Measurements from ENCODE around the gene KIRREL2. TPM values are rescaled to one million over a fixed set of nuclear protein-coding genes. Genes with fewer than 3 reads are reported as not detected.
"Not testable (repeated sequence)": the region's sequence is repeated elsewhere in the genome, so short reads cannot be mapped to it uniquely, and the experiment has no call there.

KIRREL2 gene
- total RNA-seq, 2 experiments from 2014 or later = 0.78 to 0.92 TPM

DNA sequence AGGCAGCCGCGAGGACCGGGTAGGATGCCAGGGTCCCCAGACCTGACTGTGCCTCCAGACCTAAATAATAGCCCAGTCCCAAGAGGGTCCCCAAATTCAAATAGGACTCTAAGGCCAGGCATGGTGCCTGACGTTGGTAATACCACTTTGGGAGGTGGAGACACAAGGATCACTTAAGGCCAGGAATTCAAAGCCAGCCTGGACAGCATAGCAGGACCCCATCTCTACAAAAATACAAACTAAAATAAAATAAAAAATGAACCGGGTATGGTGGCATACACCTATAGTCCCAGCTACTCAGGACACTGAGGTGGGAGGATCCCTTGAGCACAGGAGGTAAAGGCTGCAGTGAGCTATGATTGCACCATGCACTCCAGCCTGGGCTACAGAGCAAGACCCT, 6.3 kb downstream of the KIRREL2 start:
- CTCF ChIA-PET = no interaction called here
- Mint-ChIP-seq H3K27ac (no peak overlapping the region), H3K4me1 (ENCODE audit: low read depth) (peaks cover 4% of the 10 kb centered on the region), H3K27me3 (peaks cover 50% of the 10 kb centered on the region), H3K36me3 (no peaks in the 10 kb centered on the region), H3K9me3 (no peaks in the 10 kb centered on the region), H3K4me3 (no peak overlapping the region)
- POLR2A ChIA-PET = interaction anchor here (0.6 kb wide), 1 partner anchor 43 kb away, joined by 3 read pairs; no protein-coding TSS in a partner anchor
- intact Hi-C loops (cut with micrococcal nuclease) = no loop called here
- no peak for DNase-seq

DNA sequence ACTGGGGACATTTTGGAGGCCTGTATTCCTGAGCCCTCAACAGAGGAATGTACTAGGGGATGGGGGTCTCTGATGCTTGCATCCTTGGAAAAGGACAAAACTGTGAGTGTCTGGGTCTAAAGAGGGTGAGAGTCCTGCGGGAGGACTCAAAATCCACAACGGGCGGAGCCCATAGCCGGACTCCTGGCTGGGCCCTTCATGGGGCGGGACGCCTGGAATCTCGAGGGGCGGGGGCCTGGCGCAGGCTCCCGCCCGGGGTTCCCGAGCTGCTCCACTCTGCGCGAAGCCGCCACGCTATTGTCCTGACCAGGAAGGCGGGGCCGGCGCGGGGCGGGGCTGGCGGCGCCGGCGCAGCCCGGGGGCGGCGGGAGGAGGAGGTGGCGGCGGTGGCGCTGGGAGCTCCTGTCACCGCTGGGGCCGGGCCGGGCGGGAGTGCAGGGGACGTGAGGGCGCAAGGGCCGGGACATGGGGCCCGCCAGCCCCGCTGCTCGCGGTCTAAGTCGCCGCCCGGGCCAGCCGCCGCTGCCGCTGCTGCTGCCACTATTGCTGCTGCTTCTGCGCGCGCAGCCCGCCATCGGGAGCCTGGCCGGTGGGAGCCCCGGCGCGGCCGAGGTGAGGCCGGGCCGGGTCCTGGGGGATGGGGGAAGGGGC, 11.6 kb downstream of the KIRREL2 start, which contains the start of gene APLP1:
APLP1 (plus strand) TSS at position 403 of the 651 bp plus-strand sequence; CDS start at position 466, 63 bp downstream.
- CTCF ChIA-PET = interaction anchor here (1.0 to 1.3 kb wide), 2 partner anchors 16 to 63 kb away, joined by 3 to 4 read pairs; no protein-coding TSS in a partner anchor
- Mint-ChIP-seq H3K9me3 (no peaks in the 10 kb centered on the region), H3K27me3 (peaks cover 38% of the 10 kb centered on the region), H3K27ac (no peak within 1 kb of the TSS), H3K4me1 (ENCODE audit: low read depth) (peaks cover 14% of the 10 kb centered on the region), H3K36me3 (no peaks in the 10 kb centered on the region), H3K4me3 (peak within 1 kb of the TSS; percentile 43)
- intact Hi-C loops (cut with micrococcal nuclease) = loop anchor here (5.0 kb wide), 1 partner anchor 176 kb away; no protein-coding TSS in a partner anchor
- POLR2A ChIA-PET = no interaction called here
- DNase-seq = peak; percentile 79

DNA sequence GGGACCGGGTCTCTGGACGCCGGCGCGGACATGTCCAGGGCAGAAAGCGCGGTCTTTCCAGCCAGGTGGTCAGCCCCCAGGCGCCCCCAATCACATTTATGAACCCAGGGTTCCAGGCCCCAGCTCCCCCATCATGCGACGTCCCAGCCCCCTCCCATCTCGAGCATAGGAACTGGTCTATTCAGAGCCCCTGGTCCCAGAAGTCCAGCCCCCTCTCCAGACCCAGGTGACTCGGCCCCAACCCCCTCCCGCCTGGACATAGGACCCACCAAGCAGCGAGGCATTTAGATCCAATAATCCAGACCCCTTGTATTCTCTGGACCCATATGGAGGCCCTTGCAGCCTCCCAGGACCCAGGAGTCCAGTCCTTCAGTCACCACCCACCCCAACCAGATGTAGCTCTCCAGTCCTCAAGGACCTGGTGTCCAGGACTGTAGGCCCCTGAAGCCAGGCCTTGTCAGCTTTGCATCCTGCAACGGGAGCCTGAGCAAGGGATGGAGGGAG, 12.2 kb downstream of the KIRREL2 start:
- ChIA-PET CTCF (interaction anchor here (1.0 to 1.3 kb wide), 3 partner anchors 15 to 62 kb away, joined by 3 to 6 read pairs (median 4); no protein-coding TSS in a partner anchor), POLR2A (interaction anchor here (0.9 kb wide), 1 partner anchor 106 kb away, joined by 4 read pairs; no protein-coding TSS in a partner anchor)
- H3K4me3 Mint-ChIP-seq = peak overlapping the region; percentile 43
- H3K27me3 Mint-ChIP-seq = peaks cover 38% of the 10 kb centered on the region
- H3K4me1 Mint-ChIP-seq (ENCODE audit: low read depth) = peaks cover 14% of the 10 kb centered on the region
- H3K9me3 Mint-ChIP-seq = no peaks in the 10 kb centered on the region
- no peak for DNase-seq
- intact Hi-C loops (cut with micrococcal nuclease) = loop anchor here (5.0 kb wide), 1 partner anchor 177 kb away; no protein-coding TSS in a partner anchor
- no peaks in the 10 kb centered on the region for H3K36me3 Mint-ChIP-seq
- H3K27ac Mint-ChIP-seq = no peak overlapping the region

DNA sequence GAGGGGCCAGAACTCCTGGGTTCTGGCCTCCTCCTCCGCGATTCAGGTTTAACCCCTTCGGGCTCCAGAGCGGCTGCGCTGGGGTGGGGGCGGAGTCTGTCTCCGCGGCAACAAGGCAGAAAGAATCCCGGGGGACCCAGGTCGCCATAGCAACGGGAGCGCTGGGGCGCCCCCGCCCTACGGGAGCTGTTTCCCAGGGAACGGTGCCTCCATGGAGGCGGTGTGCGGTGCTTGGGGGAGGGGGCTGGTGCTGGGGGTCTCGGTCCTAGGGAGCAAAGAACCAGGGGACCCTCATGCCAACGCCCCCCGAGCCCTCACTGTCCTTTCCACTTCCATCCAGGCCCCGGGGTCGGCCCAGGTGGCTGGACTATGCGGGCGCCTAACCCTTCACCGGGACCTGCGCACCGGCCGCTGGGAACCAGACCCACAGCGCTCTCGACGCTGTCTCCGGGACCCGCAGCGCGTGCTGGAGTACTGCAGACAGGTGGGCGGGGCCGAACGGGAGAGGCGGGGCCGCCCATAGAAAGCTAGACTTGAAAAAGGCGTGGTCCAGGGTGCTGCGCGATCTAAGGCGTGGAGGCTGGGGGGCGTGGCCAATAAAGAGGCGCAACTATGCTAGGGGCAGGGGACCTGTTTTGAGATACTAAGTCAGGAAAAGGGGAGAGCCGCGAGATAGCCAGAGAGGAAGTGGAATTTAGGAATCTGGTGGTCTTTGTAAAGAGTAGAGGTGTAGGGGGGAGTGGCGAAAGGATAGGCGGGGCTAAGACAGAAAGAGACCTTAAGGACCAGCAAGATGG, 12.8 kb downstream of the KIRREL2 start:
- no peaks in the 10 kb centered on the region for H3K36me3 Mint-ChIP-seq
- H3K4me1 Mint-ChIP-seq (ENCODE audit: low read depth) = peaks cover 14% of the 10 kb centered on the region
- no peak overlapping the region for H3K27ac Mint-ChIP-seq
- H3K4me3 Mint-ChIP-seq = peak overlapping the region; percentile 64
- ChIA-PET POLR2A (interaction anchor here (0.9 kb wide), 2 partner anchors 107 to 129 kb away, joined by 3 to 4 read pairs; no protein-coding TSS in a partner anchor), CTCF (interaction anchor here (0.6 to 1.2 kb wide), 4 partner anchors 10 to 168 kb away, joined by 3 to 6 read pairs (median 3); no protein-coding TSS in a partner anchor)
- peak; percentile 91 for DNase-seq
- no peaks in the 10 kb centered on the region for H3K9me3 Mint-ChIP-seq
- intact Hi-C loops (cut with micrococcal nuclease) = loop anchor here (5.0 kb wide), 1 partner anchor 177 kb away; no protein-coding TSS in a partner anchor
- peaks cover 38% of the 10 kb centered on the region for H3K27me3 Mint-ChIP-seq

DNA sequence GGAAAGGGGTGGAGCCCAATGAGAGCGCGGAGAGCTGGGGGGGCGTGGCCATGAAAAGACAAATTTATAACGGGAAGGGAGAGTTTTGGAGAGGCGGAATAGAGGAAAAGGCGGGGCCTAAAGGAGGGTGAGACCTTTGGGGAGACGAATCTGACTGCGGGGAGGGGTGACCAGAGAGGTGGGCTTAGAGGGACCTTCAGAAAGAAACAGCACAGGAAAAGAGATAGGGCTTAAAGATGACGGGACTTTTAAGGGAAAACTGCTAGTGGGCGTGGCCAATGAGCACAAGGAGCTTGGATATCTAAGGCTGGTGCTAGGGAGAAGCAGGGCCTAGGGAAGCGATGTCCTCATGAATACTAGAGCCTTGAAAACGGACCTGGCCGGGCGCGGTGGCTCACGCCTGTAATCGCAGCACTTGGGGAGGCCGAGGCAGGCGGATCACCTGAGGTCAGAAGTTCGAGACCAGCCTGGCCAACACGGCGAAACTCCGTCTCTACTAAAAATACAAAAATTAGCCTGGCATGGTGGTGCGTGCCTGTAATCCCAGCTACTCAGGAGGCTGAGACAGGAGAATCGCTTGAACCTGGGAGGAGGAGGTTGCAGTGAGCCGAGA, 13.5 kb downstream of the KIRREL2 start:
- H3K36me3 Mint-ChIP-seq; intact Hi-C loops (cut with micrococcal nuclease); DNase-seq; H3K27ac Mint-ChIP-seq; H3K9me3 Mint-ChIP-seq: not testable (repeated sequence)
- H3K4me3 Mint-ChIP-seq = peak overlapping the region; percentile 64
- CTCF ChIA-PET = interaction anchor here (0.6 to 1.2 kb wide), 2 partner anchors 61 to 167 kb away, joined by 3 to 6 read pairs; no protein-coding TSS in a partner anchor
- peaks cover 38% of the 10 kb centered on the region for H3K27me3 Mint-ChIP-seq
- peaks cover 14% of the 10 kb centered on the region for H3K4me1 Mint-ChIP-seq (ENCODE audit: low read depth)
- POLR2A ChIA-PET = interaction anchor here (0.9 kb wide), 1 partner anchor 130 kb away, joined by 3 read pairs; no protein-coding TSS in a partner anchor

GRCh38 chr19:35870798-35871197, 14.1 kb downstream of the KIRREL2 start:
- H3K4me1 Mint-ChIP-seq (ENCODE audit: low read depth) = peaks cover 14% of the 10 kb centered on the region
- ChIA-PET CTCF (no interaction called here), POLR2A (interaction anchor here (0.9 kb wide), 1 partner anchor 130 kb away, joined by 3 read pairs; no protein-coding TSS in a partner anchor)
- no peaks in the 10 kb centered on the region for H3K9me3 Mint-ChIP-seq
- H3K4me3 Mint-ChIP-seq = no peak overlapping the region
- intact Hi-C loops (cut with micrococcal nuclease) = no loop called here
- no peak for DNase-seq
- no peaks in the 10 kb centered on the region for H3K36me3 Mint-ChIP-seq
- no peak overlapping the region for H3K27ac Mint-ChIP-seq
- H3K27me3 Mint-ChIP-seq = peaks cover 33% of the 10 kb centered on the region

DNA sequence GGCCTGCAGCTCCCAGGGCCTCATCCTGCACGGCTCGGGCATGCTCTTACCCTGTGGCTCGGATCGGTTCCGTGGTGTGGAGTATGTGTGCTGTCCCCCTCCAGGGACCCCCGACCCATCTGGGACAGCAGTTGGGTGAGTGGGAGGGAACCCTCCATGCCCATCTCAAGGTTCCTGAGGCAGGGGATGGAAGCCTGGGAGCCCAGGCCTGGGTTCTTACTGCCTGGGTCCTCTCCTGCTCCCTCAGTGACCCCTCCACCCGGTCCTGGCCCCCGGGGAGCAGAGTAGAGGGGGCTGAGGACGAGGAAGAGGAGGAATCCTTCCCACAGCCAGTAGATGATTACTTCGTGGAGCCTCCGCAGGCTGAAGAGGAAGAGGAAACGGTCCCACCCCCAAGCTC, 14.9 kb downstream of the KIRREL2 start:
- POLR2A ChIA-PET = no interaction called here
- CTCF ChIA-PET = no interaction called here

DNA sequence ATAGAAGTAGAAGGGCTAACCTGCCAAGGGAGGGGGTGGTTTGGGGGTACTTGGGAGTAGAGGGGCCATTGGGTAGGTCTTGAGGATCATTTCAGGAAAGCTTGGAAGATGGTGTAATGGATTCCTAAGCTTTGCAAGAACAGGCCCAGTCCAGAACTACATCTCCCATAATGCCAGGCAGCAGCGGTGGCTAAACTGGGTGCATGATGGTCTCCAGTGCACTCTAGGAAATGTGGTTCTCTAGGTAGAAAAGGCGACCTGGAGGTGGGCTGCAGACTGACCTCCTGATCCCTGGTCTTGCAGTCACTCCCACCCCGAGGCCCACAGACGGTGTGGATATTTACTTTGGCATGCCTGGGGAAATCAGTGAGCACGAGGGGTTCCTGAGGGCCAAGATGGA, 15.5 kb downstream of the KIRREL2 start:
- Mint-ChIP-seq H3K4me3 (no peak overlapping the region), H3K9me3 (no peaks in the 10 kb centered on the region), H3K36me3 (no peaks in the 10 kb centered on the region), H3K27me3 (peaks cover 30% of the 10 kb centered on the region), H3K4me1 (ENCODE audit: low read depth) (peaks cover 14% of the 10 kb centered on the region), H3K27ac (no peak overlapping the region)
- DNase-seq = no peak
- CTCF ChIA-PET = no interaction called here
- POLR2A ChIA-PET = no interaction called here
- intact Hi-C loops (cut with micrococcal nuclease) = no loop called here

More for the DNA sequence above, 14.9 kb downstream of the KIRREL2 start:
- H3K27me3 Mint-ChIP-seq = peaks cover 31% of the 10 kb centered on the region
- DNase-seq = no peak
- no peak overlapping the region for H3K4me3 Mint-ChIP-seq
- peaks cover 14% of the 10 kb centered on the region for H3K4me1 Mint-ChIP-seq (ENCODE audit: low read depth)
- H3K27ac Mint-ChIP-seq = no peak overlapping the region
- no peaks in the 10 kb centered on the region for H3K9me3 Mint-ChIP-seq
- H3K36me3 Mint-ChIP-seq = no peaks in the 10 kb centered on the region
- intact Hi-C loops (cut with micrococcal nuclease) = no loop called here

DNA sequence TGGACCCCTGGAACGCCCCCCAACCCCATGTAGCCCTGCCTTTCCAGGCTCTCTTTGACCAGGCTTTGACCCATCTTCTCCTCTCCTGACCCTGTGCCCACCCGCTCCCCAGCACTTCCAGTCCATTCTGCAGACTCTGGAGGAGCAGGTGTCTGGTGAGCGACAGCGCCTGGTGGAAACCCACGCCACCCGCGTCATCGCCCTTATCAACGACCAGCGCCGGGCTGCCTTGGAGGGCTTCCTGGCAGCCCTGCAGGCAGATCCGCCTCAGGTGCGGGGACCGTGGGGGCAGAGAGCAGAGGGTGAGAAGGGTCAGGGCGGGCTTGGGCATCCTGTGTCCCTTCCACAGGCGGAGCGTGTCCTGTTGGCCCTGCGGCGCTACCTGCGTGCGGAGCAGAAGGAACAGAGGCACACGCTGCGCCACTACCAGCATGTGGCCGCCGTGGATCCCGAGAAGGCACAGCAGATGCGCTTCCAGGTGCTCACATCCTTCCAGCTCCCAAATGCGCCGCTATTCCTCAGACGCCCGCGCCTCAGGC, 17.8 kb downstream of the KIRREL2 start:
- POLR2A ChIA-PET = interaction anchor here (0.6 kb wide), 1 partner anchor 203 kb away, joined by 3 read pairs; no protein-coding TSS in a partner anchor
- Mint-ChIP-seq H3K4me3 (no peak overlapping the region), H3K9me3 (no peaks in the 10 kb centered on the region), H3K36me3 (no peaks in the 10 kb centered on the region), H3K27ac (no peak overlapping the region), H3K4me1 (ENCODE audit: low read depth) (peaks cover 10% of the 10 kb centered on the region), H3K27me3 (peaks cover 28% of the 10 kb centered on the region)
- DNase-seq = no peak
- intact Hi-C loops (cut with micrococcal nuclease) = no loop called here
- CTCF ChIA-PET = interaction anchor here (0.5 kb wide), 1 partner anchor 180 kb away, joined by 4 read pairs; no protein-coding TSS in a partner anchor

DNA sequence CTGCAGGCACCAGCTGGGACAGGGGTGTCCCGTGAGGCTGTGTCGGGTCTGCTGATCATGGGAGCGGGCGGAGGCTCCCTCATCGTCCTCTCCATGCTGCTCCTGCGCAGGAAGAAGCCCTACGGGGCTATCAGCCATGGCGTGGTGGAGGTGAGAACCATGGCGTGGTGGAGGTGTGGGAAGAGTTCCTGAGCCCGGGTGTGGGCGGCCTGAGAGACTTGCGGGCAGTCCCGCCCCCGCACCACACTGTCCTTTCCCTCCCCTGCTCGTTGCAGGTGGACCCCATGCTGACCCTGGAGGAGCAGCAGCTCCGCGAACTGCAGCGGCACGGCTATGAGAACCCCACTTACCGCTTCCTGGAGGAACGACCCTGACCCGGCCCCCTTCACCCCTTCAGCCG, 22.4 kb downstream of the KIRREL2 start:
- DNase-seq = no peak
- Mint-ChIP-seq H3K27me3 (peaks cover 16% of the 10 kb centered on the region), H3K27ac (no peak overlapping the region), H3K4me1 (ENCODE audit: low read depth) (peaks cover 6% of the 10 kb centered on the region), H3K36me3 (no peaks in the 10 kb centered on the region), H3K9me3 (no peaks in the 10 kb centered on the region), H3K4me3 (no peak overlapping the region)
- CTCF ChIA-PET = interaction anchor here (0.6 to 1.5 kb wide), 3 partner anchors 10 to 185 kb away, joined by 3 to 6 read pairs (median 5); no protein-coding TSS in a partner anchor
- POLR2A ChIA-PET = no interaction called here
- intact Hi-C loops (cut with micrococcal nuclease) = no loop called here

DNA sequence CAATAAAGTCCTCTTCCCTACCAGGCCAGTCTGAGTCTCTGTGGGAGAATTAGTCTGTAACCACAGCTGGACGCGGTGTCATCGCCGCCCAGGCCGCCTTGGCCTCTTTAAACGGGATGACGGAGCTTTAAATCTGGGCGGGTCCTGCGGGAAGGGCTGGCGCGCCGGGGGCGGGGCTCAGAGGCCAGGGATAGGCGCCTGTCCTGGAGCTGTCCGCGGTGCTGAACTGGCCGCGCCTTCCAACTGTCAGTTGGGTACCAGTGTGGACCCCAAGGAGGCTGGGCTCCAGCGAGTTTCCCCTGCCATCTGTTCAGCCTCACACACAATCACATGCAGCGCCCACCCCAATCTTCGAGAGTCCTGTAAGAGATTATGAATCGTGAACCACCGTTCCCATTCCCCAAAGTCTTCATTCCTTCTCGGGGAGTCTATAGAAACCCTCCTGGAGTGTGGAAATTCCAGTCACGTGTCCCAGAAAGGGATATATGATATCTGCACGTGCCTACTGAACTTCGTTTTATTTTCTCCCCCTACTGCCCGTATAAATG, 23.1 kb downstream of the KIRREL2 start:
- H3K4me1 Mint-ChIP-seq (ENCODE audit: low read depth) = peaks cover 6% of the 10 kb centered on the region
- H3K36me3 Mint-ChIP-seq = no peaks in the 10 kb centered on the region
- peak; percentile 90 for DNase-seq
- no peak overlapping the region for H3K27ac Mint-ChIP-seq
- intact Hi-C loops (cut with micrococcal nuclease) = no loop called here
- H3K27me3 Mint-ChIP-seq = peaks cover 16% of the 10 kb centered on the region
- H3K4me3 Mint-ChIP-seq = no peak overlapping the region
- no peaks in the 10 kb centered on the region for H3K9me3 Mint-ChIP-seq
- ChIA-PET CTCF (interaction anchor here (0.6 to 1.5 kb wide), 3 partner anchors 10 to 185 kb away, joined by 3 to 6 read pairs (median 5); no protein-coding TSS in a partner anchor), POLR2A (no interaction called here)
